ENCODE measurements around the gene FICD.

- TF ChIP-seq POLR2AphosphoS5 (IDR thresholded peaks at IDR 0.05) (no peak), CTCF (IDR thresholded peaks at IDR 0.05) (no peak)
Measured at GRCh38 chr12:108483213-108484059, 31.6 kb upstream of the FICD start.

Data from upper lobe of left lung (tissue), 4 donors.